DMS153 treated with DMSO at 0.1 percent for 48 hours (cell line): ENCODE data around the gene CPLX4.
A peak's percentile ranks its signal among the peaks of the same experiment; 100 is the strongest.

Source experiments
- DNase-seq: peaks from one replicate; lab custom pipeline; 2025; ENCODE audit not compliant: unreplicated experiment; lab: John Stamatoyannopoulos, UW

Gene CPLX4

GRCh38 chr18:59308248-59308937 lies 10.1 kb downstream of the CPLX4 start:
- peak; percentile 67 for DNase-seq

DNA sequence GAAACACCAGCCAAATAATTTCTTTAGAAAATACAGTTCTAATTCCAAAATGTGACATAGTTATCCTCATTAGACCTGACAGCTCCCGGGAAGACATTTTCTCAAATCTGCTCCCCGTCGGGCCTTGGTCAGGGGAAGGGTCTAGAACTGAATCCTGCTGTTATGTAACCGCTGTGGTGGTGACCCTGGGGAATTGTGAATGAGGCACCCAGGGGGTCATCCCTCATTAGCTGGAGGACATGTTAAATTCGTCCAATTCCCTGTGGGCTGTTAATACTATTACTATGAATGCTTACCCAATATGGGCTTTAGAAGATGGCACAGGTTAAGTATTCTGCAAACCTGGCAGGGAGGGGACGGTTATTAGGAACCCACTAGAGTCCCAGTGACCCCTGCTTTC lies 11.8 kb downstream of the CPLX4 start:
- DNase-seq: no peak

- DNase-seq: no peak
Observed at GRCh38 chr18:59305295-59305694, 13.2 kb downstream of the CPLX4 start.

DNA sequence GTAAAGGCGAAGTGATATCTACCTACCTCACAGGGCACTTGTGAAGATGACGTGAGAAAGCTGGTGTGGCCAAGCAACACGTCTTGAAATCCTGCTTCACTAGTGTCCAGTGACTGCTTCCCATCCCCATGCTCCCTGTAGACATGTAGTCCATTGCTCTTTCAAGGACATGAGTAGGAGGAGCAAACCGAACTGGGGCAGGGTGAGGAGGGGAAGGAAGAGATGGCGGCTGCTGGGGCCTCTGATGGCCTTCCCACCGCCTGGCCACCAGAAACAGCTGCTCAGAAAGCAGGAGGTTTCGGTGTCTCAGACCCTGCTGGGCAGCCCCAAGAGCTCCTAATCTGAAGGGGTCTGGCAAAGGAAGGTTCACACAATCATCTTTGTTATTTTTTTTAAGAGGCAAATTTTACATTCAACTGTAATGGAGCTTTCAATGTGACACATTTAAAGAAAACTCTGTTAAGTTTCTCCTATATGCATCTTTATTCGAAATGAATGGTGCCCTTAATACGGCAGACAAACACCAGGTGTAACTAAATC lies 14.7 kb downstream of the CPLX4 start:
- no peak for DNase-seq

DNA sequence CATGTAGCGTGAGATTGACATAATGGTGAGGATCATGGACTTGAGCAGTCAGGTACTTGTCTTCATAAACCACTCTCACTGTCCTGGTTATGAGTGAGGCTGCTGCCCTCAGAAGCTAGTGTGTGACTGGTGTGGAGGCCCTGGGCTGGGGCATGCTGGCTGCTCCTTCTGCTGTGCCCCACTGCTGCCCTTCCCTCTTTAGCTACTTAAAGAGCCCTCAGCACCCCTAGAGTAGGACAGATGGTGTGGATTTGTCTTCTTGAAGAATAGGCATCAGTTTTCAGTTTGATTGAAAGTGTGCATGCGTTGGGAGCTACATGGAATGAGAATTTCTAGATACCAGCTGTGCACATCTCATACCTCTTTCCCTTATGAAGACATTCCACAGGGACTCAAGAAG lies 15.4 kb downstream of the CPLX4 start:
- no peak for DNase-seq

- DNase-seq: no peak
Observed at GRCh38 chr18:59301929-59302328, 16.5 kb downstream of the CPLX4 start.

DNA sequence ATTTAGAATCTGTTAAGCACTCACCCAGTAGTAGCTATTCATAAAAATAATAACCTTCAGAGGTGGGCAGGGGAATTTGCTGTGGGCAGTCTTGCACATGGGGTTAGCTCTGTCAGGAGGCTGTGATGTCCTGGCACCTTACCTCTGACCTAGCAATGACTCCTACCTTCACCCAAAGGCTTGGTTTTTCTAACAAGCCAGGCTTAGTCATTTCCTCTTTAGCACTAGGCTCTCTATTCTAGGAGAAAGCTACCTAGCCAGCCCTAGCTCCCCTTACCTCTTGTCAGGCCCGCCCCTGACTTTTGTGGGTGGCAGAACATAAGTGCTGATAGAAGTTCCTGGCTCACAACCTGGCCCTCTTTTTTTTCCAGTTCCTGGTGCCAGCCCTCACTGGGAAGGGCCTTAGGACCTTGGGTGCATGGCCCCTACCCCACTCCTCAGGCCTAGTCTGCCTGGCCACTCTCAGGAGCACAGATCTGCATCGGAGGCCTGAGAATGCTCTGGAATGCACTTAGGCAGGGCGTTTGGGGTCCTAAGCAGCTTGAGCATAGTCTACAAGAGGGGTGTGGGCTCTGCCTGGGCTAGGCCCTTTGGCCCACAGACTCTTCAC lies 17.7 kb downstream of the CPLX4 start:
- DNase-seq: no peak

- DNase-seq: no peak
Observed at GRCh38 chr18:59298871-59299270, 19.6 kb downstream of the CPLX4 start.

DNA sequence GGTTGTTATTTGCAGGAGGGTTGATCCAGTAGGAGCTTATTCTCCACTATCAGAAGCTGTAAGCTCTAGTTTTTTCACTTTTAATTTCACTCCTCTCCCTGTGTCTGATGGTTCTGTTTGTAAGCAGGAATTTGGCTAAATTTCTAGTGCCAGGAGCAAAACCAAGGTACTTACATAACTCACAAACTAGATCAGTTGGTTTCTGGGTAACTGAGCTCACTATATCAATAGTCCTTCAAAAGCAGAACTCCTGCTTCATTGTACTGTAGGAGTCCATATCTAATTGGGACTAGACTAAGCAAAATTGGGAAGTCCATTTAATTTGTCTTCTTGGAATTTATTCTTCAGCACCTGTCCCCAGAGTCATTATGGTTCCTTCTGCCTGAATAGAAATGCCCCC lies 25.1 kb downstream of the CPLX4 start:
- no peak for DNase-seq

- no peak for DNase-seq
Observed at GRCh38 chr18:59286341-59286740, 32.1 kb downstream of the CPLX4 start.

- DNase-seq: no peak
Observed at GRCh38 chr18:59282341-59282740, 36.1 kb downstream of the CPLX4 start.

- no peak for DNase-seq
Observed at GRCh38 chr18:59279722-59280121, 38.7 kb downstream of the CPLX4 start.

- no peak for DNase-seq
Observed at GRCh38 chr18:59279193-59279592, 39.3 kb downstream of the CPLX4 start.

- DNase-seq: no peak
Observed at GRCh38 chr18:59278793-59279192, 39.7 kb downstream of the CPLX4 start.

DNA sequence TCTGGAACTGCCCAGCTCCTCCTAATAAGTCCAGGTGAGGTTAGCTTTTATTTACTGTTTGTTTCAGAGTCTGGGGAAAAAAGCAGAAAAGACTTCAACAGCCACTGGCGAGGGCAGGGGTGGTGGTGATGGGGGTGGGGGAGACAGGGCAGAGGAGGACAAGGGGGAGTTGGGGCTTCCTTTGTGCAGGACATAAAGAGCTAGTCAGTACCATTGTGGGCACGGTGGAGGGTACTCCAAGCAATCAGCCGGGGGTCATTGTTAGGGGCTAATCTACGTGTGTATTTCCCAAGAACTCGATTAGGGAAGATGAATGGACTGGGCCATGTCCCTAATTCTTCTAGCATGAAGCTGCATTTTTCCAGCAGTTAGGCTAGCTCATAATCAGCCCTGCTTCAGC lies 42.4 kb downstream of the CPLX4 start:
- no peak for DNase-seq

DNA sequence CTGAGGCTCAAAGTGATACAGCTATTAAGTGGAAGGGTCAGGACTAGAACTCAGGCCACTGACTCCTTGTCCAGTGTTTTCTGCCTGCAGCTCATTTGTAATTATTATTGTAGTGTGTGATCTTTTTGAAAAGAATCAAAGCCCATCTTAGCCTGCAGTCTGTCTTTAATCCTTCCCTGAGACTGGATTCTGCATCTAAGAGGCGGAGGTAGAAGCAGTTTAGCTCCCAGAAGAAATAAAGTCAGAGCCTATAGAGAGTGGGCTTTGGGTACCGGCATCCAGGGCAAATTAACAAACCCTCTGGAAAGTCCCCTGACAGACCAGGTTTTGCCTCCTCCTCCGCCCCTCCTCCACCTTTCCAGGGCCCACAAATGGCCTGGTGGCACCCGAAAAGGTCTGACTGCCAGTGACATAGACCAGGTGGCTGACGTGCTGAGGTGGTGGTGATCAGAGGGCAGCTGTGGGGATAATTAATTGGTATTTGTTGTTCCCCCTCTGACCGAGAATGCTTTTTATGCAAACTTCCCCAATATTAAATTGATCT lies 43.0 kb downstream of the CPLX4 start:
- no peak for DNase-seq

DNA sequence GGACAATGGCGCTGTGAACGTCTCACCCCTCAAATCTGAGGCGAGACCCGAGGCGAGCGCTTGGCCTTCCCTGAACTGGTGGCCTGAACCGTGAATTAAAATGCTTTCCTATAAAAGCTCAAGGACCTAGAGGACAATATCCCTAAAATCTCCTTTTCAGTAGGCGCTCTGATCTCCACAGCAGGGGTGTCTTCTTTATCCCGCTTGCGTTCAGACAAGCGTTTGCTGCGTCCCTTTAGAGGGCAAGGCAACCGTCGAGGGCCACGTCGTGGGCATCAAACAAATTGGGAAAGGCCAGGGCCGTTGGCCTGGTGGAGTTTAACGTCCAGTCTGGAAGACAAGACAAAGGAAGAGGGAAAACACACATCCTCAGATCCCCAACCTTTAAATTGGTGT lies 43.9 kb downstream of the CPLX4 start:
- DNase-seq: no peak

DNA sequence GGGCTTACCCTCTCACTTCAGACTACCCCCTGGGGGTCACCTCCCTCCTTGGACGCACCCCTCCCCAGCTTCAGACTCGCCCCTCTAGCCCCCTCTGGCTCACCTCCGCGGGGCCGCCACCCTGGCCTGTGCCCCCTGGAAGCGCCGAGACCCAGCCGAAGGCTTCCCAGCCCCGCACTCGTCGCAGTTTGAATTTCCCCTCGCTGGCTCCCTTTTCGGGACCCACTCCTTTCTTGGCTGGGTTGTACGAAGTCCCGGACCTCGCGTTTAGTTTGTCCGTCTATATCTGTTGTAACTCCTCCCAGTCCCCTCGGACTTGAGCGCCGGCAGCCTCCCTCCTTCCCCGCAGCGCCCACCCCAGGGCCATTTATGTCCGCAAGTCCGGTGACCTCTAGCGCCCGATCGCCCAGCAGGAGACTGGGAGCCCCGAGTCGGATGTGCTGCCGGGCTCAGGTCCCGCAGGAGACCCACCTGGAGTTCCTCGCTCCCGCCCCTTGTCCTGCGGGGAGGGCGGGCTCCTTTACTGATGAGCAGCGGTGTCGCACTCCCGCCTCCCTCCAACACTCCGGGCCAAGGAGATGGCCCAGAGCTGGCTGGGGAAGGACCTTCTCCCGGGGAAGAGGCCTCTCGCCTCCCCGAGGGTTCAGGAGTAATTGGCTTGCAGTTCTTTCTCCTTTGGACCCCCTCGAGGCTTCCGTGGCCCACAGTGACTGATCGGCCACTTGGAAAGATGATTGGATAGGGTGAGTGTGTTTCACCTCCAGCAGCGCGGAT lies 44.5 kb downstream of the CPLX4 start:
- no peak for DNase-seq

DNA sequence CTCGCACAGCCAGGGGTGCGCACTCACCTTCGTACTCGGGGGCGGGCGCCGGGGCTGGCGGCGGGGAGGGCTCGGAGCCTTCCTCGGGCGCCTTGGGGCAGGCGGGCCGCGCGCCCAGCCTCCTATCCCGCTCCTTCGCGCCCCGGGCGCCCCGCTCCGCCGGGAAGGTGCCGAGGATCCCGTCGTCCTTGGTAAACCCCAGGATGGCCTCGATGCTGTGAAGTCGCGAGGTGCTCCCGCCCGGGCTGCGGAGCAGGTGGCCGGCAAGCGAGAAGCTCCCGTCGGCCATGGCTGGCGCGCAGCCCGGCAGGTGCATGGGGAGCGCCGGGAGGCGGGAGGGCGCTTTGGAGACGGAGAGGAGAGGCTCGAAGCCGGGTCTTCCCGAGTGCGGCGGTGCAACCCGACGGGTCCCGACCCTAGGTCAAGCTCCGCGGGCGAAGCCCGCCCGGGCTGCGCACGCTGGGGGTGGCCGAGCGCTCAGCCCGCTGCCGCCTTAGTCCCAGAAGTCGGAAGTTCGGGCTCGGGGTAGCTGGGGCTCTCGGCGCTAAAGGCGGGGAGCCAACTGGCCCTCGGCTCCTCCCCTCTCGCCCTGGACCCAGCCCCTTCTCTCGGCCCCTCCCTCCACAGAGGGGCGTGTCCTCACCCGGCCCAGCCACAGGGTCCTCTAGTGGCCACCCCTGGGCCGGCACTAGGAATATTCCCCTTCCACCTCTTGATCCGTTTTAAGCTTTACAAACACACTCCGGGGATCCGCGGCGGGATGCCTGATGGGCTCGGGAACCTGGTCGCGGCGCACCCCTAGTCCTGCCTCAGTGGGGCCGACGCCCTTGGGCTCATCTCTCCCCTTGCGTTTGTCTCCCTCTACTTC lies 45.3 kb downstream of the CPLX4 start, which contains the start of gene RAX:
Gene RAX (minus strand): TSS at position 564 of the 868 bp plus-strand sequence. CDS start 248 bp downstream, at position 316.
- peak; percentile 29 for DNase-seq

DNA sequence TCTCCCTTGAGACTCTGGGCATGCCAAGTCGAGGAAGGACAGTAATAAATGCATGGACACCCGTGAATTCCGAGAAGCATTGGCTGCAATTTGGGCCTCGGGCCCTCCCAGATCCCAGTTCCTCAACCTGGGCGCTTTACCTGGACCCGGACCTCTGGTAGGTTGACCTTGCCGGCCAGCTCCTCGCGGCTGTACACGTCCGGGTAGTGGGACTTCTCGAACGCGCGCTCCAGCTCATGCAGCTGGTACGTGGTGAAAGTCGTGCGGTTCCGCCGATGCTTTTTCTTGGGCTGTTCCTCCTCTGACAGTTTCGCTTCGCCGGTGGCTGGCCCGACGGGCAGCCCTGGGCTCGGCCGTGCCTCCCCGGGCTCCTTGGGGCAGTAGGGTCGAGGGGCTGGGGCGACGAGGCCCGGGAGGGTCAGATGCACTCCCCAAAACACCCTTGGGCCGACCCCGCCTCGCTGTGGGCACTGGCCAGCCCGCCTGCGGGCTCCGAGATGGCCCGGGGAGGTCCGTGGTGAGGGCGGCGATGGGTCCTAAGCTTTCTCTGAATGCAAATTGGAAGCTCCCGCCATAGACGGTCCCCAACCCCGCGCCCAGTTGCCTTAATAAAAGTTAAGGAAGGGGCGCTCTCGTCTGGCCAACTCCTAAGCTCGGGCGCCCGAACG lies 46.1 kb downstream of the CPLX4 start:
- no peak for DNase-seq
